ENCODE data around the gene LMF2.

Gene LMF2

GRCh38 chr22:50474710-50475651, 32.5 kb downstream of the LMF2 start, which contains the start of gene SBF1:
SBF1 (minus strand) TSS chr22:50475035; CDS start chr22:50474840, 195 bp downstream.
- H3K4me1 ChIP-seq = peaks cover 57 to 82% (median 77%) of the 10 kb centered on the region in 10 experiments
- H3K4me2 ChIP-seq = peak within 1 kb of the TSS; percentile 87 to 100 (median 98)
- peak within 1 kb of the TSS; percentile 78 to 91 (median 82) for H3K4me3 ChIP-seq
- peaks cover 0 to 13% (median 0%) of the 10 kb centered on the region in 11 experiments; a peak in 2 of 22 replicates for H3K36me3 ChIP-seq
- peak within 1 kb of the TSS; percentile 51 to 88 (median 80); a peak in 21 of 22 replicates for H3K27ac ChIP-seq
- H3K9me3 ChIP-seq (replicated peaks in 1 of 11) = no peaks in the 10 kb centered on the region
- H3K9ac ChIP-seq = peak within 1 kb of the TSS; percentile 80 to 94 (median 88)
- TF ChIP-seq Cebpa-rat (IDR thresholded peaks at IDR 0.05) = no peak
- peaks cover 43 to 47% (median 44%) of the 10 kb centered on the region in 11 experiments for H4K20me1 ChIP-seq
- H3K27me3 ChIP-seq = peaks cover under 1 to 14% (median 5%) of the 10 kb centered on the region in 11 experiments; a peak in 20 of 22 replicates

DNA sequence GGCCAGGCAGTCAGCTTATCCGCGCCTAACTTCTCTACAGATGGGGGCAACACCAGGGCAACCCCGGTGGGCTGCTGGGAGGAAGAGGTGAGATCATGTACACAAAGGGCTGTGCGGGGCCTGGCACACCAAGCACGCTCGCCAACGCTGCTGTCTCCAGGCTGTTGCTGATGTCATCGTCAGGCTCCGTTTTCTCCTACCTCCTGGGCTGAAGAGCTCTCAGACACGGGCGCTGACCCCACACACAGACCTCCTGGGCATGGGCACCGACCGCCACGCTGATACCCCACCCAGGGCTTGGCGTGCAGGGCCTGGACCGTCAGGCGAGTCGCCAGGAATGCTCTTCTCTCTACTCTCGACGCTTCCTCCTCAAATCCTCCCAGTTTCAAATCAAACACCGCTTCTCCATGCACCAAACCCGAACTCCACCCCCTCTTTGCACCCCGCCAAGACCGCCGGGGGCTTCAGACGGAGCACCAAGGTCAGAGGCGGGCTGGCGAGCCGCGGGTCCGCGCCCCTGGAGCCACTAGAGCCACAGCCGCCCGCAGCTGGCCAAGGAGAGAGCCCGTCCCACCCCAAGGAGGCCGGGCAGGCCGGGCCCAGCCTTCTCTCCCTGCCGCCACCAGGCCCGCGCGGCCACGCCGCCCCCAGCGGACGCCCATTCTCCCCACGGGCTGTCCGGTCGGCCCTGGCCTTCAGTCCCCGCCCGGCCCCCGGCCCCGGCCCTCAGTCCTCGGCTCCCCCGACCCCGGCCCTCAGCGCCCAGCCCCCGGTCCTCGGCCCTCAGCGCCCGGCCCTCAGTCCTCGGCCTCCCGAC, 33.4 kb downstream of the LMF2 start:
- H3K9ac ChIP-seq = peak overlapping the region; percentile 80 to 94 (median 88)
- H3K36me3 ChIP-seq = peaks cover 0 to 13% (median 0%) of the 10 kb centered on the region in 11 experiments; a peak in 2 of 22 replicates
- peaks cover 52 to 56% (median 53%) of the 10 kb centered on the region in 11 experiments for H4K20me1 ChIP-seq
- H3K27ac ChIP-seq = peak overlapping the region; percentile 38 to 88 (median 80); a peak in 20 of 22 replicates
- no peak for TF ChIP-seq Cebpa-rat (IDR thresholded peaks at IDR 0.05)
- H3K27me3 ChIP-seq = peaks cover 0 to 5% (median 0%) of the 10 kb centered on the region in 11 experiments; a peak in 3 of 22 replicates
- H3K4me2 ChIP-seq = peak overlapping the region; percentile 87 to 100 (median 98)
- peak overlapping the region; percentile 78 to 91 (median 82) for H3K4me3 ChIP-seq
- H3K4me1 ChIP-seq = peaks cover 66 to 92% (median 84%) of the 10 kb centered on the region in 10 experiments
- H3K9me3 ChIP-seq (replicated peaks in 1 of 11) = no peaks in the 10 kb centered on the region

DNA sequence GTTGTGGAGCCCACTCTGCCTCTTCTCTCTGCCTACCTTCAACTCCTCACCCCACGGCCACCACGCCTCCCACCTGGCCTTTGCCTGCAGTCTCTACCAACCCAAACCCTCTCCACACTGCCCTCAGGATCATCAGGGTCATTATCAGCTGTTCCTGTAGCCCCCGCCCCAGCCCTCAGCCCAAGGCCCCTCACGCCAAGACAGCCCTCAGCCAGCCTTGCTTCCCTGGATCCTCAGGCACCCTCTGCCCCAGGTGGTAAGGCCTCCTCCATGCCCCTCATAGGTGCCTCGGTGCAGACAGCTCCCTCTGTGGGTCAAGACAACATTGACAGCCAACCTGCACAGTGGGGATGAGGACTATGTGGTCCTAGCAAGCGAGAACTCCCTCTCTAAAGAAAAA, 34.4 kb downstream of the LMF2 start:
- Histone ChIP-seq H3K27me3 (peaks cover 0 to 5% (median 0%) of the 10 kb centered on the region in 11 experiments; a peak in 2 of 22 replicates), H3K9me3 (replicated peaks in 1 of 11) (no peaks in the 10 kb centered on the region), H3K27ac (peak overlapping the region in 3 of 11 experiments; percentile 85 to 90 (median 88); a peak in 4 of 22 replicates), H3K4me2 (peak overlapping the region; percentile 87 to 100 (median 98)), H3K4me1 (peaks cover 76 to 92% (median 89%) of the 10 kb centered on the region in 10 experiments), H3K9ac (peak overlapping the region; percentile 80 to 94 (median 88); a peak in 19 of 22 replicates), H4K20me1 (peaks cover 62 to 66% (median 63%) of the 10 kb centered on the region in 11 experiments), H3K36me3 (peaks cover 0 to 13% (median 0%) of the 10 kb centered on the region in 11 experiments; a peak in 2 of 22 replicates), H3K4me3 (peak overlapping the region; percentile 78 to 91 (median 82); a peak in 18 of 20 replicates)
- no peak for TF ChIP-seq Cebpa-rat (IDR thresholded peaks at IDR 0.05)

- Histone ChIP-seq H3K4me1 (peaks cover 75 to 92% (median 90%) of the 10 kb centered on the region in 10 experiments), H3K27me3 (peaks cover 0 to 7% (median 0%) of the 10 kb centered on the region in 11 experiments; a peak in 2 of 22 replicates), H3K27ac (peak overlapping the region in 8 of 11 experiments; percentile 58 to 90 (median 81); a peak in 12 of 22 replicates), H3K4me3 (peak overlapping the region in 4 of 10 experiments; percentile 39 to 53 (median 52); a peak in 6 of 20 replicates), H4K20me1 (peaks cover 70 to 75% (median 73%) of the 10 kb centered on the region in 11 experiments), H3K4me2 (peak overlapping the region; percentile 87 to 100 (median 98)), H3K9me3 (replicated peaks in 1 of 11) (no peaks in the 10 kb centered on the region), H3K36me3 (peaks cover 5 to 18% (median 5%) of the 10 kb centered on the region in 11 experiments), H3K9ac (peak overlapping the region in 10 of 11 experiments; percentile 49 to 94 (median 71); a peak in 14 of 22 replicates)
- TF ChIP-seq Cebpa-rat (IDR thresholded peaks at IDR 0.05) = no peak
Measured at GRCh38 chr22:50471962-50472361, 35.5 kb downstream of the LMF2 start.

- Histone ChIP-seq H4K20me1 (peaks cover 76 to 81% (median 80%) of the 10 kb centered on the region in 11 experiments), H3K4me2 (peak overlapping the region; percentile 87 to 100 (median 98)), H3K36me3 (peaks cover 11 to 24% (median 12%) of the 10 kb centered on the region in 11 experiments), H3K9ac (peak overlapping the region in 10 of 11 experiments; percentile 49 to 94 (median 62); a peak in 17 of 22 replicates), H3K27ac (peak overlapping the region in 8 of 11 experiments; percentile 58 to 90 (median 81); a peak in 17 of 22 replicates), H3K4me1 (peaks cover 69 to 92% (median 90%) of the 10 kb centered on the region in 10 experiments), H3K9me3 (replicated peaks in 1 of 11) (no peaks in the 10 kb centered on the region), H3K27me3 (peaks cover 0 to 7% (median 0%) of the 10 kb centered on the region in 11 experiments; a peak in 2 of 22 replicates), H3K4me3 (peak overlapping the region in 8 of 10 experiments; percentile 11 to 53 (median 39); a peak in 14 of 20 replicates)
- TF ChIP-seq Cebpa-rat (IDR thresholded peaks at IDR 0.05) = no peak
Measured at GRCh38 chr22:50471197-50471847, 36.2 kb downstream of the LMF2 start.

DNA sequence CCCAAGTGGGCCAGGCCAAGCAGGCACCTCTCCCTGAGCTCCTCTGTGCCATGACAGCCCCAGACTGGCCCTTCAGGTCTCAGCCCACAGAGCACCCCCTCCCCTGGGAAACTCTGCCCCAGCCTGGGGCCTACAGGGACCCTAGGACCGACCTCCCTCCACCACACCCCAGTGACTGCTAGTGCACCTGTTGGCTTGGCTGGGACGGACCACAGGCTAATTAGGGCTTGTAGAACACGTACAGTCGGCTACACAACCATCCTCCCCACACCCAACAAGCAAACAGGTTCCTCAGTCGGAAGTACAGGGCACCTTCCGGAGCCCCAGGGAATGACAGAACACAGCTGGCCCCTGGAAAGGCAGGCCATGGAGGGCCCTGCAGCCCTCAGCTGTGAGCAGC, 37.0 kb downstream of the LMF2 start:
- H3K36me3 ChIP-seq = peaks cover 19 to 32% (median 20%) of the 10 kb centered on the region in 11 experiments
- H3K9ac ChIP-seq = peak overlapping the region; percentile 35 to 94 (median 62); a peak in 20 of 22 replicates
- TF ChIP-seq Cebpa-rat (IDR thresholded peaks at IDR 0.05) = no peak
- no peaks in the 10 kb centered on the region for H3K9me3 ChIP-seq (replicated peaks in 1 of 11)
- peaks cover 0 to 7% (median 0%) of the 10 kb centered on the region in 11 experiments; a peak in 2 of 22 replicates for H3K27me3 ChIP-seq
- peak overlapping the region; percentile 87 to 100 (median 98) for H3K4me2 ChIP-seq
- H3K4me1 ChIP-seq = peaks cover 67 to 84% (median 82%) of the 10 kb centered on the region in 10 experiments
- H3K27ac ChIP-seq = peak overlapping the region in 10 of 11 experiments; percentile 15 to 90 (median 76); a peak in 18 of 22 replicates
- H4K20me1 ChIP-seq = peaks cover 83 to 89% (median 88%) of the 10 kb centered on the region in 11 experiments
- peak overlapping the region in 8 of 10 experiments; percentile 13 to 53 (median 39); a peak in 13 of 20 replicates for H3K4me3 ChIP-seq
